HCT116 (cell line): ENCODE results near the gene ANXA8. TPM values are rescaled to one million over a fixed set of nuclear protein-coding genes. Genes with fewer than 3 reads are reported as not detected.

Experiments used
- ATAC-seq: fragments of 200-7000 bp; cut with Tn5 transposase; 2 replicates; pipeline ENCODE4 v1.9.1; 2020; ENCODE audit warnings: mild to moderate bottlenecking, moderate library complexity
- BruUV-seq: library from RNA; stranded (reverse); fragments of 400-500 nt; replicated peaks from 2 replicates; lab custom pipeline; 2021; lab: Mats Ljungman, UMichigan
- CTCF ChIA-PET: fragments of 300-600 bp; sonication (Branson Sonifier 250); formaldehyde crosslinking; loops from one replicate; lab custom pipeline; 2021; ENCODE audit warnings: antibody characterized with exemption; lab: Charles Lee
- POLR2A ChIA-PET: fragments of 300-600, 350-600 bp; sonication (Branson Sonifier 250); formaldehyde crosslinking; loops from one replicate; lab custom pipeline; 2021; ENCODE audit warnings: antibody characterized with exemption; lab: Charles Lee
- RAD21 ChIA-PET, 2 experiments: fragments of 300-600 bp; sonication (Branson Sonifier 250); formaldehyde crosslinking; loops; one replicate each; lab custom pipeline; 2023; ENCODE audit warnings: low total read pairs in 2 of 2; ENCODE audit not compliant: uncharacterized antibody in 2 of 2, unreplicated experiment in 2 of 2, low non-redundant PET in 1 of 2; lab: Charles Lee
- DNase-seq: peaks from one replicate; pipeline ENCODE4 v3.0.0-alpha.2; 2010; ENCODE audit warnings: low read depth, low spot score
- H2AFZ ChIP-seq: fragments of 200-600 bp; shearing (Covaris generic), sonication (generic); 2 replicates; pipeline ENCODE4 v1.6.1; 2017; ENCODE audit warnings: low read depth, mixed run types, mixed read lengths, antibody characterized with exemption, low read length; ENCODE audit not compliant: poor library complexity, severe bottlenecking
- H3K27ac ChIP-seq: 2 replicates; pipeline ENCODE4 v1.5.1; 2012; ENCODE audit warnings: low read depth, low read length
- H3K27me3 ChIP-seq: fragments of 200-600 bp; sonication (generic); 2 replicates; pipeline ENCODE4 v1.6.1; 2016; ENCODE audit warnings: mixed run types, low read length, mixed read lengths; ENCODE audit not compliant: insufficient read depth
- H3K36me3 ChIP-seq, 2 experiments: fragments of 200-500 bp in 1 of 2; fragments of 200-600 bp in 1 of 2; sonication (Bioruptor generic) in 1 of 2; sonication (generic) in 1 of 2; 2 replicates each; pipeline versions ENCODE4 v1.5.1 to v1.6.1; 2014 to 2016; ENCODE audit warnings: low read length in 2 of 2, inconsistent platforms in 1 of 2, mixed read lengths in 1 of 2, mixed run types in 1 of 2; ENCODE audit not compliant: insufficient read depth in 2 of 2, control insufficient read depth in 1 of 2
- H3K4me1 ChIP-seq, 2 experiments: fragments of 200-600 bp in 1 of 2; sonication (generic) in 1 of 2; 2 replicates each; pipeline versions ENCODE4 v1.5.1 to v1.6.1; 2012 to 2017; ENCODE audit warnings: low read length in 2 of 2, inconsistent platforms in 1 of 2, mild to moderate bottlenecking in 1 of 2, mixed read lengths in 1 of 2, mixed run types in 1 of 2, moderate library complexity in 1 of 2; ENCODE audit not compliant: insufficient read depth in 2 of 2, control insufficient read depth in 1 of 2
- H3K4me2 ChIP-seq: fragments of 200-600 bp; sonication (generic); 2 replicates; pipeline ENCODE4 v1.6.1; 2017; ENCODE audit warnings: mixed run types, low read length, mixed read lengths
- H3K4me3 ChIP-seq, 2 experiments: fragments of 200-600 bp in 1 of 2; sonication (generic) in 1 of 2; replicated peaks in 1 of 2; 2 replicates each; pipeline ENCODE4 v1.5.1; 2011 to 2016; ENCODE audit warnings: low read length in 2 of 2, control low read depth in 1 of 2, low read depth in 1 of 2, mild to moderate bottlenecking in 1 of 2, mixed read lengths in 1 of 2, mixed run types in 1 of 2
- H3K79me2 ChIP-seq: fragments of 200-600 bp; sonication (generic); 2 replicates; pipeline ENCODE4 v1.6.1; 2017; ENCODE audit warnings: mild to moderate bottlenecking, mixed run types, low read length, moderate library complexity, mixed read lengths; ENCODE audit not compliant: insufficient read depth
- H3K9ac ChIP-seq: fragments of 200-600 bp; sonication (generic); 2 replicates; pipeline ENCODE4 v1.6.1; 2016; ENCODE audit warnings: low read length, mixed read lengths
- H3K9me2 ChIP-seq: fragments of 200-600 bp; sonication (generic), shearing (Covaris generic); 2 replicates; pipeline ENCODE4 v1.6.1; 2017; ENCODE audit warnings: mixed run types, mild to moderate bottlenecking, moderate library complexity; ENCODE audit not compliant: insufficient read depth
- H3K9me3 ChIP-seq, 2 experiments: fragments of 200-500 bp in 1 of 2; fragments of 200-600 bp in 1 of 2; sonication (Bioruptor generic) in 1 of 2; sonication (generic) in 1 of 2; 2 replicates each; pipeline ENCODE4 v1.6.1; 2014 to 2017; ENCODE audit warnings: low read length in 2 of 2, mixed read lengths in 2 of 2, inconsistent platforms in 1 of 2, low read depth in 1 of 2, mild to moderate bottlenecking in 1 of 2, mixed run types in 1 of 2, moderate library complexity in 1 of 2; ENCODE audit not compliant: control insufficient read depth in 1 of 2, insufficient read depth in 1 of 2
- H4K20me1 ChIP-seq: fragments of 200-600 bp; sonication (generic), shearing (Covaris generic); 2 replicates; pipeline ENCODE4 v1.6.1; 2017; ENCODE audit warnings: mixed run types, mild to moderate bottlenecking, moderate library complexity; ENCODE audit not compliant: insufficient read depth
- ELF1 ChIP-seq: IDR thresholded peaks from 2 replicates; pipeline ENCODE4 v1.6.1; 2012; ENCODE audit warnings: low read depth, borderline replicate concordance
- EZH2 ChIP-seq: fragments of 200-600 bp; sonication (generic); IDR thresholded peaks from 2 replicates; pipeline ENCODE4 v1.6.1; 2017; ENCODE audit warnings: antibody characterized with exemption, mixed run types
- JUND ChIP-seq: IDR thresholded peaks from 2 replicates; pipeline ENCODE4 v1.6.1; 2012
- MAX ChIP-seq: IDR thresholded peaks from 2 replicates; pipeline ENCODE4 v1.6.1; 2012
- POLR2AphosphoS5 ChIP-seq: IDR thresholded peaks from 2 replicates; pipeline ENCODE4 v1.6.1; 2011; ENCODE audit warnings: mild to moderate bottlenecking, low read depth, low read length, moderate library complexity
- REST ChIP-seq: IDR thresholded peaks from 2 replicates; pipeline ENCODE4 v1.6.1; 2012; ENCODE audit warnings: low read depth
- SP1 ChIP-seq: IDR thresholded peaks from 2 replicates; pipeline ENCODE4 v1.6.1; 2012; ENCODE audit warnings: low read depth
- ZBTB33 ChIP-seq: IDR thresholded peaks from 2 replicates; pipeline ENCODE4 v1.6.1; 2011; ENCODE audit warnings: mild to moderate bottlenecking, low read length, moderate library complexity; ENCODE audit not compliant: insufficient replicate concordance; ENCODE audit errors: extremely low read depth
- ZNF274 ChIP-seq: fragments of 200-500 bp; sonication (Bioruptor generic); IDR thresholded peaks from 2 replicates; pipeline ENCODE4 v1.6.1; 2014; ENCODE audit warnings: mild to moderate bottlenecking, low read depth, low read length, inconsistent platforms
- intact Hi-C: fragments of 100-400 bp; cut with micrococcal nuclease; formaldehyde crosslinking; loops from 2 replicates; pipeline ENCODE4 v1.10.0; 2022
- total RNA-seq: library from RNA; stranded (reverse); gene quantifications from one replicate; pipeline ENCODE4 v1.2.1, GENCODE V29; 2021; ENCODE audit not compliant: unreplicated experiment
- TF ChIP-seq, protein P1 (sequence below): IDR thresholded peaks from 2 replicates; pipeline ENCODE4 v1.6.1; 2012

ANXA8 gene
- total RNA-seq, 1 experiment from 2014 or later, result 0.25 TPM

GRCh38 chr10:47452495-47453140 lies 31.3 kb downstream of the ANXA8 start:
- Histone ChIP-seq H2AFZ (no peak overlapping the region), H3K27me3 (no peaks in the 10 kb centered on the region), H4K20me1 (no peaks in the 10 kb centered on the region), H3K4me1 (peaks cover 0 to 9% of the 10 kb centered on the region in 2 experiments; a peak in 1 of 4 replicates), H3K36me3 (no peaks in the 10 kb centered on the region), H3K9ac (no peak overlapping the region), H3K9me2 (no peaks in the 10 kb centered on the region), H3K27ac (no peak overlapping the region), H3K9me3 (no peaks in the 10 kb centered on the region), H3K79me2 (no peaks in the 10 kb centered on the region), H3K4me3 (no peak overlapping the region), H3K4me2 (no peak overlapping the region)
- no peak for ATAC-seq
- ChIA-PET RAD21 (no interaction called here), CTCF (no interaction called here), POLR2A (no interaction called here)
- intact Hi-C loops, result no loop called here
- no peak for DNase-seq
- no peak for TF ChIP-seq ZBTB33
- TF ChIP-seq ELF1, result no peak
- no peak for TF ChIP-seq SP1
- no TSS peak for BruUV-seq

DNA sequence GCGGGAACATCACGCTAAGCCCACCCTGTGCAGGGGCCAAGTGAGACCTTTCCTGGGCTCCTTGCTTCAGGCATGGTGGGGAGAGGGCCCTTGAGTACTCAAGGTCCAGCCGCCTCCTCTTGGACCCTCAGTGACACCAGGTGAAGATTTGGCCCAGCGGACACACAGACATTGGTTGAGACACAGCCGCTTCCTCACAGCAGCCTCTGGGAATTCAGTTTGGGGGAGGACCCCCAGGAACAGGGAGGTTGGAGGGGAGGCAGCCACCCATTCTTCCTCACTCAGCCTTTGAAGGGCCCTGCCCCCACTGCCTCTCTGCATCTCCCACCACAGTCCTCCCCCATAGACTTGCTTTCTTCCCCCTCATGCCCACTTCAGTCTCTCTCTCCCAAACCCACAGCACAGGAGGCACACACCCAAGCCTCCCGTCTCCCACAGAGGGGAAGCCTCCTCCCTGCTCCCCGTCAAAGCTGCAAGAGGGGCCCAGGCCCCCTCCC lies 31.9 kb downstream of the ANXA8 start:
- POLR2A ChIA-PET, result no interaction called here
- DNase-seq (no peak), ATAC-seq (no peak)
- no peaks in the 10 kb centered on the region for H3K79me2 ChIP-seq
- no peaks in the 10 kb centered on the region for H3K9me2 ChIP-seq
- no peaks in the 10 kb centered on the region for H3K27me3 ChIP-seq
- no peak overlapping the region for H2AFZ ChIP-seq
- peaks cover 0 to 9% of the 10 kb centered on the region in 2 experiments; a peak in 1 of 4 replicates for H3K4me1 ChIP-seq
- no peaks in the 10 kb centered on the region for H3K36me3 ChIP-seq
- no peak overlapping the region for H3K4me3 ChIP-seq
- no peaks in the 10 kb centered on the region for H3K9me3 ChIP-seq
- no TSS peak for BruUV-seq
- intact Hi-C loops, result no loop called here
- CTCF ChIA-PET, result no interaction called here
- no peak overlapping the region for H3K27ac ChIP-seq
- RAD21 ChIA-PET, result no interaction called here
- no peak overlapping the region for H3K9ac ChIP-seq
- H4K20me1 ChIP-seq, result no peaks in the 10 kb centered on the region
- H3K4me2 ChIP-seq, result no peak overlapping the region
- TF ChIP-seq REST (no peak), ELF1 (no peak), ZBTB33 (no peak), POLR2AphosphoS5 (no peak), JUND (no peak), EZH2 (no peak), SP1 (no peak), ZNF274 (no peak), MAX (no peak)
- TF ChIP-seq, protein P1, sequence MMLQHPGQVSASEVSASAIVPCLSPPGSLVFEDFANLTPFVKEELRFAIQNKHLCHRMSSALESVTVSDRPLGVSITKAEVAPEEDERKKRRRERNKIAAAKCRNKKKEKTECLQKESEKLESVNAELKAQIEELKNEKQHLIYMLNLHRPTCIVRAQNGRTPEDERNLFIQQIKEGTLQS, result no peak
